OCI-LY3 (cell line): ENCODE measurements around the gene BCL10.

Source experiments
- CTCF ChIP-seq: fragments of 200-600, 300-600 bp; sonication (generic); IDR thresholded peaks from 2 replicates; pipeline ENCODE4 v1.5.1; 2014; ENCODE audit warnings: antibody characterized with exemption, low read length, low read depth
- EZH2phosphoT487 ChIP-seq: fragments of 200-600 bp; shearing (Covaris generic); IDR thresholded peaks from 2 replicates; pipeline ENCODE4 v1.6.1; 2018; ENCODE audit warnings: antibody characterized with exemption, mixed run types, low read depth

GRCh38 chr1:85300140-85300539 is 23.7 kb upstream of the BCL10 start:
- TF ChIP-seq CTCF (no peak), EZH2phosphoT487 (no peak)
